Astrocyte (in vitro differentiated cells and primary cell): Measurements from ENCODE around the gene RANBP2. TPM values are rescaled to one million over a fixed set of nuclear protein-coding genes. Genes with fewer than 3 reads are reported as not detected.

ENCODE experiments used
- DNase-seq: peaks from one replicate; pipeline ENCODE4 v3.0.0-alpha.2; 2010; ENCODE audit warnings: low read depth
- FAIRE-seq: peaks from 2 replicates; lab custom pipeline; 2011; peaks lifted over from hg19 to GRCh38; lab: Jason Lieb, UNC
- H2AFZ ChIP-seq: 2 replicates; pipeline ENCODE4 v1.6.0; 2012; ENCODE audit warnings: low read depth, low read length, inconsistent platforms
- H3K27ac ChIP-seq: 2 replicates; pipeline ENCODE4 v1.5.1; 2011; ENCODE audit warnings: low read depth, low read length, inconsistent platforms
- H3K27me3 ChIP-seq: 2 replicates; pipeline ENCODE4 v1.6.0; 2011; ENCODE audit warnings: low read length, inconsistent platforms; ENCODE audit not compliant: insufficient read depth
- H3K36me3 ChIP-seq: 2 replicates; pipeline ENCODE4 v1.5.1; 2011; ENCODE audit warnings: low read length, inconsistent platforms; ENCODE audit not compliant: insufficient read depth
- H3K4me1 ChIP-seq: 2 replicates; pipeline ENCODE4 v1.5.1; 2011; ENCODE audit warnings: low read length, inconsistent platforms; ENCODE audit not compliant: insufficient read depth
- H3K4me2 ChIP-seq: 2 replicates; pipeline ENCODE4 v1.6.0; 2012; ENCODE audit warnings: low read length, inconsistent platforms
- H3K4me3 ChIP-seq: 2 replicates; pipeline ENCODE4 v1.5.1; 2011; ENCODE audit warnings: low read depth, mild to moderate bottlenecking, low read length, inconsistent platforms; ENCODE audit not compliant: insufficient read depth
- H3K79me2 ChIP-seq: 2 replicates; pipeline ENCODE4 v1.6.0; 2012; ENCODE audit warnings: mild to moderate bottlenecking, low read length, inconsistent platforms; ENCODE audit not compliant: insufficient read depth
- H3K9ac ChIP-seq: 2 replicates; pipeline ENCODE4 v1.6.0; 2012; ENCODE audit warnings: mild to moderate bottlenecking, low read length, inconsistent platforms
- H3K9me3 ChIP-seq: 2 replicates; pipeline ENCODE4 v1.5.1; 2012; ENCODE audit warnings: low read depth, mild to moderate bottlenecking, low read length, inconsistent platforms; ENCODE audit not compliant: insufficient read depth
- H4K20me1 ChIP-seq: 2 replicates; pipeline ENCODE4 v1.6.0; 2012; ENCODE audit warnings: low read length, inconsistent platforms; ENCODE audit not compliant: insufficient read depth
- H3K27ac Mint-ChIP-seq: one replicate; pipeline ENCODE4 v1.8.0; 2021; ENCODE audit warnings: mild to moderate bottlenecking, mixed read lengths; ENCODE audit not compliant: unreplicated experiment
- H3K27me3 Mint-ChIP-seq: one replicate; pipeline ENCODE4 v1.8.0; 2021; ENCODE audit warnings: low read depth, mixed read lengths; ENCODE audit not compliant: unreplicated experiment
- H3K36me3 Mint-ChIP-seq: one replicate; pipeline ENCODE4 v1.8.0; 2021; ENCODE audit warnings: low read depth, mixed read lengths; ENCODE audit not compliant: unreplicated experiment
- H3K4me1 Mint-ChIP-seq: one replicate; pipeline ENCODE4 v1.8.0; 2021; ENCODE audit warnings: low read depth, mixed read lengths; ENCODE audit not compliant: unreplicated experiment
- H3K4me3 Mint-ChIP-seq: one replicate; pipeline ENCODE4 v1.8.0; 2021; ENCODE audit warnings: mild to moderate bottlenecking, moderate library complexity, mixed read lengths; ENCODE audit not compliant: unreplicated experiment
- H3K9me3 Mint-ChIP-seq: one replicate; pipeline ENCODE4 v1.8.0; 2021; ENCODE audit warnings: mild to moderate bottlenecking, mixed read lengths; ENCODE audit not compliant: unreplicated experiment
- EZH2 ChIP-seq: IDR thresholded peaks from 2 replicates; pipeline ENCODE4 v1.6.1; 2012; ENCODE audit warnings: mild to moderate bottlenecking, low read length, inconsistent platforms; ENCODE audit not compliant: insufficient read depth
- total RNA-seq: library from RNA; stranded (reverse); gene quantifications from 2 replicates; pipeline ENCODE4 v1.2.1, GENCODE V29; 2021
- TF ChIP-seq, protein P1 (sequence below): IDR thresholded peaks from 2 replicates; pipeline ENCODE4 v1.5.1; 2011; ENCODE audit warnings: low read depth, mild to moderate bottlenecking, inconsistent platforms, low read length, moderate library complexity; ENCODE audit not compliant: insufficient read depth

RANBP2 gene
- total RNA-seq, 1 donor from 2014 or later: 75.4 TPM

DNA sequence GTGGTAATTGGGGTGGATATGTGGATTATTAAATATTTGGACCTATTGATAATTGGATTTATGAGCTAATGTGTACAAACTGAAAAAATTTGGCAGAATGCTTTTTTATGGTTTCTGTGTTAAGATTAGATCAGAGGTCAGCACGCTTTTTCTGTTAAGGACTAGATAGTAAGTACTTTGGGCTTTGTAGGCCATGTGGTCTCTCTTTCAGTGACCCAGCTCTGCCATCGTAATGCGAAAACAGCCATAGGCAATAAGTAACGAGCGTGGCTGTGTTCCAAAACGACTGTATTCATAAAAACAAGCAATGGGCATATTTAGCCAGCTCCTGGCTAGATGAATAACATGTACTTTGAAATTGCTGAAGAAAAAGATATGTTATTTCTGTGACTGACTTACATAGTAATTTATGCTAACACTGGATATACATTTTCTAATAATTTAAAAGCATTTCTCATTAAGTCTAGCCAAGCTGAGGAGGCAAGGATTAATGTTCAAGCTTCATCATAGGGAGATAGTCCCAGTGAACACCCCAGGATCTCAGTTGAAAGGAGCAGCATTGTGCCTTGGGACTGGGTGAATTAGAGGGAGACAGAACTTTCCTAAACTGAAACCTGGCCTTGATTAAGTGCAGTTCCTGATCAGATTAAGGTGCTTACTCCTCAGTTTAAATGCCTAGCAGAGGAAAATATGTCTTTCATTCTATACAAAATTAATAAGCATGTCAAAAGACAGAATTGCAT lies 87.3 kb downstream of the RANBP2 start:
- DNase-seq (no peak), FAIRE-seq (no peak)
- peaks cover 10% of the 10 kb centered on the region for H3K36me3 ChIP-seq
- Mint-ChIP-seq H3K4me3 (no peak overlapping the region), H3K9me3 (peaks cover 13% of the 10 kb centered on the region), H3K4me1 (no peaks in the 10 kb centered on the region), H3K27ac (no peak overlapping the region), H3K27me3 (no peaks in the 10 kb centered on the region), H3K36me3 (peaks cover 21% of the 10 kb centered on the region)
- no peaks in the 10 kb centered on the region for H3K4me1 ChIP-seq
- H3K4me2 ChIP-seq: no peak overlapping the region
- H3K27ac ChIP-seq: no peak overlapping the region
- no peaks in the 10 kb centered on the region for H3K27me3 ChIP-seq
- H4K20me1 ChIP-seq: peaks cover 11% of the 10 kb centered on the region
- TF ChIP-seq EZH2: no peak
- TF ChIP-seq, protein P1, sequence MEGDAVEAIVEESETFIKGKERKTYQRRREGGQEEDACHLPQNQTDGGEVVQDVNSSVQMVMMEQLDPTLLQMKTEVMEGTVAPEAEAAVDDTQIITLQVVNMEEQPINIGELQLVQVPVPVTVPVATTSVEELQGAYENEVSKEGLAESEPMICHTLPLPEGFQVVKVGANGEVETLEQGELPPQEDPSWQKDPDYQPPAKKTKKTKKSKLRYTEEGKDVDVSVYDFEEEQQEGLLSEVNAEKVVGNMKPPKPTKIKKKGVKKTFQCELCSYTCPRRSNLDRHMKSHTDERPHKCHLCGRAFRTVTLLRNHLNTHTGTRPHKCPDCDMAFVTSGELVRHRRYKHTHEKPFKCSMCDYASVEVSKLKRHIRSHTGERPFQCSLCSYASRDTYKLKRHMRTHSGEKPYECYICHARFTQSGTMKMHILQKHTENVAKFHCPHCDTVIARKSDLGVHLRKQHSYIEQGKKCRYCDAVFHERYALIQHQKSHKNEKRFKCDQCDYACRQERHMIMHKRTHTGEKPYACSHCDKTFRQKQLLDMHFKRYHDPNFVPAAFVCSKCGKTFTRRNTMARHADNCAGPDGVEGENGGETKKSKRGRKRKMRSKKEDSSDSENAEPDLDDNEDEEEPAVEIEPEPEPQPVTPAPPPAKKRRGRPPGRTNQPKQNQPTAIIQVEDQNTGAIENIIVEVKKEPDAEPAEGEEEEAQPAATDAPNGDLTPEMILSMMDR: no peak
- no peak overlapping the region for H3K4me3 ChIP-seq
- peaks cover 4% of the 10 kb centered on the region for H3K9me3 ChIP-seq
- H2AFZ ChIP-seq: no peak overlapping the region
- peaks cover 29% of the 10 kb centered on the region for H3K79me2 ChIP-seq
- no peak overlapping the region for H3K9ac ChIP-seq

DNA sequence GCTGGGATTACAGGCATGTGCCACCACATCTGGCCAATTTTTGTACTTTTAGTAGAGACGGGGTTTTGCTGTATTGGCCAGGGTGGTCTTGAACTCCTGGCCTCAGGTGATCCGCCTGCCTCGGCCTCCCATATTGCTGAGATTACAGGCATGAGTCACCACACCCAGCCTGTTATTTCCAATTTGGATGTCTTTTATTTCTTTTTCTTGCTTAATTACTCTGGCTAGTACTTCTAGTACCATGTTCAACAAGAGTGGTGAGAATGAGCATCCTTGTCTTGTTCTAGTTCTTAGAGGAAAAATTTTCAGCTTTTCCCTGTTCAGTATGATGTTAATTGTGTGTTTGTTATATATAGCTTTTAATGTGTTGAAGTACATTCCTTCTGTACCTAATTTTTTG lies 90.7 kb downstream of the RANBP2 start:
- Histone ChIP-seq H3K27ac (no peak overlapping the region), H3K4me1 (no peaks in the 10 kb centered on the region), H3K9ac (no peak overlapping the region), H3K9me3 (peaks cover 4% of the 10 kb centered on the region), H3K36me3 (peaks cover 9% of the 10 kb centered on the region), H4K20me1 (peaks cover 11% of the 10 kb centered on the region), H2AFZ (no peak overlapping the region), H3K79me2 (peaks cover 29% of the 10 kb centered on the region), H3K4me2 (no peak overlapping the region), H3K27me3 (no peaks in the 10 kb centered on the region), H3K4me3 (no peak overlapping the region)
- no peaks in the 10 kb centered on the region for H3K4me1 Mint-ChIP-seq
- H3K9me3 Mint-ChIP-seq: peaks cover 13% of the 10 kb centered on the region
- H3K27me3 Mint-ChIP-seq: no peaks in the 10 kb centered on the region
- H3K36me3 Mint-ChIP-seq: peaks cover 29% of the 10 kb centered on the region
- H3K27ac Mint-ChIP-seq: no peak overlapping the region
- DNase-seq (no peak), FAIRE-seq (no peak)
- no peak for TF ChIP-seq EZH2
- TF ChIP-seq, protein P1: no peak
- no peak overlapping the region for H3K4me3 Mint-ChIP-seq
